Left ventricle myocardium inferior (tissue), 1 donor: Measurements from ENCODE around the gene NKTR. TPM values are rescaled to one million over a fixed set of nuclear protein-coding genes. Genes with fewer than 3 reads are reported as not detected.
A peak's percentile ranks its signal among the peaks of the same experiment; 100 is the strongest.

ENCODE experiments used
- DNase-seq: peaks from one replicate; pipeline ENCODE4 v3.0.0-alpha.2; 2020
- H3K27ac ChIP-seq: fragments of 200-600 bp; replicated peaks from 2 replicates; pipeline ENCODE4 v1.8.0; 2021
- H3K27me3 ChIP-seq: fragments of 200-600 bp; 2 replicates; pipeline ENCODE4 v1.8.0; 2021; ENCODE audit warnings: low read depth
- H3K36me3 ChIP-seq: fragments of 200-600 bp; 2 replicates; pipeline ENCODE4 v1.8.0; 2021
- H3K4me1 ChIP-seq: fragments of 200-600 bp; 2 replicates; pipeline ENCODE4 v1.8.0; 2021
- H3K4me3 ChIP-seq: fragments of 200-600 bp; 2 replicates; pipeline ENCODE4 v1.8.0; 2021; ENCODE audit warnings: mild to moderate bottlenecking, moderate library complexity
- H3K9me3 ChIP-seq: fragments of 200-600 bp; replicated peaks from 2 replicates; pipeline ENCODE4 v1.8.0; 2021
- intact Hi-C: fragments of 100-400 bp; cut with micrococcal nuclease; formaldehyde crosslinking; loops from one replicate; pipeline ENCODE4 v1.11.0; 2022
- total RNA-seq: library from RNA; stranded (reverse); fragmentation: NEBNext Ultra II Directional; extraction: Animal tissue kit (Norgen Biotek cat#: 25700); gene quantifications from one replicate; pipeline ENCODE4 v1.2.1, GENCODE V29; 2021
- TF ChIP-seq, protein P1 (sequence below): fragments of 200-600 bp; IDR thresholded peaks from 2 replicates; pipeline ENCODE4 v1.8.0; 2021; ENCODE audit warnings: antibody characterized with exemption, mild to moderate bottlenecking, borderline replicate concordance
- donor health status: DM: no; HTN: yes; CAD: no; lungs with severe emphysema.

The NKTR gene
- total RNA-seq, 1 donor from 2014 or later, result 20.0 TPM

DNA sequence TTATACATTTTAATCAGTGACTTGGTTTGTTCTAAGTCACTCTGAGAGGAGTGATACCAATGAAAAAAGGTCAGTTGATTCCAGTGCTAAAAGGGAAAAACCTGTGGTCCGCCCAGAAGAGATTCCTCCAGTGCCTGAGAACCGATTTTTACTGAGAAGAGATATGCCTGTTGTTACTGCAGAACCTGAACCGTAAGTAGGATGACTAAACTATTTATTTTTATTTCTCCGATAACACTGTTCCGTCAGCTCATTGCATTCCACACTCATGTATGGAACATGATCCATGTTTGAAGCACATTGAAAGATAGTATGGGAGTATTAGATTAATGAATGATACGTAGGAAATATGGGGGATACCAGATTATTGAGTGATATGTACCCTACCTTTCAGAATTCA lies 33.1 kb downstream of the NKTR start:
- TF ChIP-seq, protein P1, sequence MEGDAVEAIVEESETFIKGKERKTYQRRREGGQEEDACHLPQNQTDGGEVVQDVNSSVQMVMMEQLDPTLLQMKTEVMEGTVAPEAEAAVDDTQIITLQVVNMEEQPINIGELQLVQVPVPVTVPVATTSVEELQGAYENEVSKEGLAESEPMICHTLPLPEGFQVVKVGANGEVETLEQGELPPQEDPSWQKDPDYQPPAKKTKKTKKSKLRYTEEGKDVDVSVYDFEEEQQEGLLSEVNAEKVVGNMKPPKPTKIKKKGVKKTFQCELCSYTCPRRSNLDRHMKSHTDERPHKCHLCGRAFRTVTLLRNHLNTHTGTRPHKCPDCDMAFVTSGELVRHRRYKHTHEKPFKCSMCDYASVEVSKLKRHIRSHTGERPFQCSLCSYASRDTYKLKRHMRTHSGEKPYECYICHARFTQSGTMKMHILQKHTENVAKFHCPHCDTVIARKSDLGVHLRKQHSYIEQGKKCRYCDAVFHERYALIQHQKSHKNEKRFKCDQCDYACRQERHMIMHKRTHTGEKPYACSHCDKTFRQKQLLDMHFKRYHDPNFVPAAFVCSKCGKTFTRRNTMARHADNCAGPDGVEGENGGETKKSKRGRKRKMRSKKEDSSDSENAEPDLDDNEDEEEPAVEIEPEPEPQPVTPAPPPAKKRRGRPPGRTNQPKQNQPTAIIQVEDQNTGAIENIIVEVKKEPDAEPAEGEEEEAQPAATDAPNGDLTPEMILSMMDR, result no peak
- intact Hi-C loops, result no loop called here
- Histone ChIP-seq H3K9me3 (no peaks in the 10 kb centered on the region), H3K36me3 (peaks cover 95% of the 10 kb centered on the region), H3K4me1 (peaks cover 22% of the 10 kb centered on the region), H3K4me3 (no peak overlapping the region), H3K27ac (peak overlapping the region; percentile 50), H3K27me3 (no peaks in the 10 kb centered on the region)
- no peak for DNase-seq

DNA sequence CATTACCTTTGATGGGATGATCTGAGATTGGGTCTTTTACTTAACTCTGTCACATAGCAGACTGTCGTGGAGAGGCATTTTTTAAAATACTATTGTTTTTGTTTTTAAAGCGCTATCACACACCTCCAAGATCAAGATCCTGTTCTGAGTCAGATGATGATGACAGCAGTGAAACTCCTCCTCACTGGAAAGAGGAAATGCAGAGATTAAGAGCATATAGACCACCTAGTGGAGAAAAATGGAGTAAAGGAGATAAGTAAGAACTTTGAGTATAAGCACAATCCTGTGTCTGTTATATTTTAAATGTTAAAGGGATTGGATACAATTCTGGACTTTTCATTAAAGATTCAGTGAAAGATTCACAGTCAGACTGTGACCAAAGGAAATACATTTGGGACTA lies 34.6 kb downstream of the NKTR start:
- intact Hi-C loops, result no loop called here
- Histone ChIP-seq H3K27ac (no peak overlapping the region), H3K4me1 (peaks cover 37% of the 10 kb centered on the region), H3K9me3 (no peaks in the 10 kb centered on the region), H3K36me3 (peaks cover 99% of the 10 kb centered on the region), H3K27me3 (no peaks in the 10 kb centered on the region), H3K4me3 (no peak overlapping the region)
- DNase-seq, result no peak
- TF ChIP-seq, protein P1, result peak; percentile 11

DNA sequence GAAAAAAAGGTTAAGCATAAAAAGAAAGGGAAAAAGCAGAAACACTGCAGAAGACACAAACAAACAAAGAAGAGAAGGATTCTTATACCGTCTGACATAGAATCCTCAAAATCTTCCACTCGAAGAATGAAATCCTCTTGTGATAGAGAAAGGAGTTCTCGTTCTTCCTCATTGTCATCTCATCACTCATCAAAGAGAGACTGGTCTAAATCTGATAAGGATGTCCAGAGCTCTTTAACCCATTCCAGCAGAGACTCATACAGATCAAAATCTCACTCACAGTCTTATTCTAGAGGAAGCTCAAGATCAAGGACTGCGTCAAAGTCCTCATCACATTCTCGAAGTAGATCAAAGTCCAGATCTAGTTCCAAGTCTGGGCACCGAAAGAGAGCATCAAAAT lies 36.5 kb downstream of the NKTR start:
- Histone ChIP-seq H3K9me3 (no peaks in the 10 kb centered on the region), H3K27me3 (no peaks in the 10 kb centered on the region), H3K36me3 (peaks cover 98% of the 10 kb centered on the region), H3K4me1 (peaks cover 36% of the 10 kb centered on the region), H3K27ac (no peak overlapping the region), H3K4me3 (no peak overlapping the region)
- TF ChIP-seq, protein P1, result no peak
- intact Hi-C loops, result no loop called here
- DNase-seq, result no peak

DNA sequence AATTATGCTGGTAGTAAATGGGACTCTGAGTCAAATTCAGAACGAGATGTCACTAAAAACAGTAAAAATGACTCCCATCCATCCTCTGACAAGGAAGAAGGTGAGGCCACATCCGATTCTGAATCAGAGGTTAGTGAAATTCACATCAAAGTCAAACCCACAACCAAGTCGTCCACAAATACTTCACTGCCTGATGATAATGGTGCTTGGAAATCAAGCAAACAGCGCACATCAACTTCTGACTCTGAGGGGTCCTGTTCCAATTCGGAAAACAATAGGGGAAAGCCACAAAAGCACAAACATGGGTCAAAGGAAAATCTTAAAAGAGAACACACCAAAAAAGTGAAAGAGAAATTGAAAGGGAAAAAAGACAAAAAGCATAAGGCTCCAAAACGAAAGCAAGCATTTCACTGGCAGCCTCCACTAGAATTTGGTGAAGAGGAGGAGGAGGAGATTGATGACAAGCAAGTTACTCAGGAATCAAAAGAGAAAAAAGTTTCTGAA lies 37.9 kb downstream of the NKTR start:
- intact Hi-C loops, result no loop called here
- Histone ChIP-seq H3K9me3 (no peaks in the 10 kb centered on the region), H3K27me3 (no peaks in the 10 kb centered on the region), H3K36me3 (peaks cover 98% of the 10 kb centered on the region), H3K27ac (peak overlapping the region; percentile 0), H3K4me1 (peaks cover 22% of the 10 kb centered on the region), H3K4me3 (no peak overlapping the region)
- no peak for DNase-seq
- TF ChIP-seq, protein P1, result no peak

DNA sequence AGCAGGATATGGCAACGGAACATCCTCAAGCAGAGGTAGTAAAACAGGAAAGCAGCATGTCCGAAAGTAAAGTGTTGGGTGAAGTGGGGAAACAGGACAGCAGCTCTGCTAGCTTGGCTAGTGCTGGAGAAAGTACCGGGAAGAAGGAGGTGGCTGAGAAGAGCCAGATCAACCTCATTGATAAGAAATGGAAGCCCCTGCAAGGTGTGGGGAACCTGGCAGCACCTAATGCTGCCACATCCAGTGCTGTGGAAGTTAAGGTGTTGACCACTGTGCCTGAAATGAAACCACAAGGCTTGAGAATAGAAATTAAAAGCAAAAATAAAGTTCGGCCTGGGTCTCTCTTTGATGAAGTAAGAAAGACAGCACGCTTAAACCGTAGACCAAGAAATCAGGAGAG lies 38.7 kb downstream of the NKTR start:
- Histone ChIP-seq H3K36me3 (peaks cover 98% of the 10 kb centered on the region), H3K27me3 (no peaks in the 10 kb centered on the region), H3K4me1 (peaks cover 18% of the 10 kb centered on the region), H3K4me3 (no peak overlapping the region), H3K27ac (peak overlapping the region; percentile 0), H3K9me3 (no peaks in the 10 kb centered on the region)
- no peak for DNase-seq
- intact Hi-C loops, result no loop called here
- TF ChIP-seq, protein P1, result no peak

DNA sequence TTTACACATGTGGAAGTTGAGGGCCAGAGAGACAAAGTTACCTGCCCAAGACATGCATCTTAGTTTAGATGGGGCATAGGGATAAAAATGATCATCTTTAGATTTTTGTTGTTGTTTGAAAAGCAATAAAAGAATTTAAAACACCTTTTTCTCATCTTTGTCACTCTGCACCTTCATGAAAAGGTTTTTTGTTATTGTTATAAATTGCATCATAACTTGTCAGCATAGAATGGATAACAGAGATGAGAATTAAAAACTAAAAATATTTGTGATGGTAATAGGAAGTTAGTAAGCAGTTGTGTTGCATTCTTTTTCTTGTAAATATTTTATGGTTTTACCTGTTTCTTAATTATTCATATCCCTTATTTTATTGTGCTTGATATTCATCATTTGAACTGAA lies 39.6 kb downstream of the NKTR start:
- no peaks in the 10 kb centered on the region for H3K9me3 ChIP-seq
- TF ChIP-seq, protein P1, result no peak
- intact Hi-C loops, result loop anchor here (10.0 kb wide), 1 partner anchor 45 kb away; the partner anchor contains the start of gene SS18L2
- peaks cover 98% of the 10 kb centered on the region for H3K36me3 ChIP-seq
- no peaks in the 10 kb centered on the region for H3K27me3 ChIP-seq
- peak overlapping the region; percentile 0 for H3K27ac ChIP-seq
- peaks cover 18% of the 10 kb centered on the region for H3K4me1 ChIP-seq
- DNase-seq, result no peak
- H3K4me3 ChIP-seq, result no peak overlapping the region
